Urinary bladder (tissue), 4 donors: ENCODE measurements around the gene SREBF2. TPM values are rescaled to one million over a fixed set of nuclear protein-coding genes. Genes with fewer than 3 reads are reported as not detected.

Source experiments
- DNase-seq: peaks from one replicate; pipeline ENCODE4 v3.0.0-alpha.2; 2015; ENCODE audit errors: extremely low spot score
- H3K27ac ChIP-seq: one replicate; pipeline ENCODE4 v1.5.1; 2013; ENCODE audit warnings: low read depth, mild to moderate bottlenecking, moderate library complexity
- H3K36me3 ChIP-seq: one replicate; pipeline ENCODE4 v1.6.1; 2013; ENCODE audit warnings: mild to moderate bottlenecking, moderate library complexity; ENCODE audit not compliant: insufficient read depth
- H3K4me1 ChIP-seq: one replicate; pipeline ENCODE4 v1.6.1; 2013; ENCODE audit warnings: mild to moderate bottlenecking, moderate library complexity; ENCODE audit not compliant: insufficient read depth
- H3K4me3 ChIP-seq: one replicate; pipeline ENCODE4 v1.5.1; 2013; ENCODE audit warnings: low read depth, low read length
- WGBS: extraction: QIAGEN DNeasy Blood & Tissue Kit; methylation state at CpG from one replicate; pipeline ENCODE4 v1.1.7; 2013; 5-methylcytosine and 5-hydroxymethylcytosine counted together
- polyA plus RNA-seq: library from polyadenylated mRNA; stranded (reverse); fragments of 200-250 nt; gene quantifications from one replicate; pipeline ENCODE4 v1.2.3, GENCODE V29; 2013
- total RNA-seq: library from RNA; depleted of rRNA; stranded (reverse); fragments of >200 nt; gene quantifications from one replicate; pipeline ENCODE4 v1.2.3, GENCODE V29; 2014
- donor health status: healthy with polysubstance abuse.
- donor health status: healthy.

The SREBF2 gene
- total and polyA plus RNA-seq, 2 donors, result 49.7 to 51.3 TPM

GRCh38 chr22:41813726-41814410 lies 19.0 kb upstream of the SREBF2 start:
- DNase-seq, result no peak
- WGBS, result 96% methylated on average over 9 of the region's 9 CpGs
- H3K27ac ChIP-seq, result no peak overlapping the region
- no peaks in the 10 kb centered on the region for H3K4me1 ChIP-seq
- H3K4me3 ChIP-seq, result no peak overlapping the region
- no peaks in the 10 kb centered on the region for H3K36me3 ChIP-seq

DNA sequence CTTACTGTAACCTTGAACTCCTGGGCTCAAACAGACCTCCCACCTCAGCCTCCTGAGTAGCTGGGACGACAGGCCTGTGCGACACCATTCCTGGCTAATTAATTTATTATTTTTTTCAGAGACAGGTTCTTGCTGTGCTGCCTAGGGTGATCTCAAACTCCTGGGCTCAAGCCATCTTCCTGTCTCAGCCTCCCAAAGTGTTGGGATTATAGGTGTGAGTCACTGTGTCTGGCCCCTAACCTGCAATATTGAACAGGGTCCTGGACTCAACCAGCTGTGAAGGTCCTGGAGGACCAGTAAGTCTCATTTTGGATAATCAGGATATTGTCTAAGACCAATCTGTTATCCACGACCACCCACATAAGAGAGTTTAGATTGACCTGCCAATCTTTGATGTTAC lies 17.2 kb upstream of the SREBF2 start:
- H3K27ac ChIP-seq, result no peak overlapping the region
- H3K4me1 ChIP-seq, result no peaks in the 10 kb centered on the region
- DNase-seq, result no peak
- H3K4me3 ChIP-seq, result no peak overlapping the region
- WGBS, result 90% methylated on average over 3 of the region's 3 CpGs
- no peaks in the 10 kb centered on the region for H3K36me3 ChIP-seq

GRCh38 chr22:41816241-41816640 lies 16.7 kb upstream of the SREBF2 start:
- WGBS, result 96% methylated on average over 1 of the region's 1 CpG
- Histone ChIP-seq H3K36me3 (no peaks in the 10 kb centered on the region), H3K4me1 (no peaks in the 10 kb centered on the region), H3K27ac (no peak overlapping the region), H3K4me3 (no peak overlapping the region)
- DNase-seq, result no peak

DNA sequence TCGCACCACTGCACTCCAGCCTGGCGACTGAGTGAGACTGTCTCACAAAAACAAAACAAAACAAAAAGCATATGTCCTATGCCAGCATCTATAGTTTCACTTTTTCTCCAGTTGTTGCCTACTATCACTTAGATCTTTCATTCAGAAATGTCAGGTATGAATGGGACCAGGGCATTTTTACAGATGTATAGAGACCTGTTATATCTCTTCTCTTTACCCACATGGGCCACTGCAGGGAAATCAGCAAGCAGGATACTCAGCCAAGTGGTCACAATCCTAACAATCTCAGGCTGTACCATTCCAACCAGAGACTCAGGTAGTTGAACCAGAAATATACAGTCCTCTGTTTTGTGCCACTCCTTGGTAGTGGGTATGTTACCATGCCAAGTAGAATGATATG lies 16.0 kb upstream of the SREBF2 start:
- Histone ChIP-seq H3K4me1 (no peaks in the 10 kb centered on the region), H3K36me3 (no peaks in the 10 kb centered on the region)
- 97% methylated on average over 2 of the region's 2 CpGs for WGBS

DNA sequence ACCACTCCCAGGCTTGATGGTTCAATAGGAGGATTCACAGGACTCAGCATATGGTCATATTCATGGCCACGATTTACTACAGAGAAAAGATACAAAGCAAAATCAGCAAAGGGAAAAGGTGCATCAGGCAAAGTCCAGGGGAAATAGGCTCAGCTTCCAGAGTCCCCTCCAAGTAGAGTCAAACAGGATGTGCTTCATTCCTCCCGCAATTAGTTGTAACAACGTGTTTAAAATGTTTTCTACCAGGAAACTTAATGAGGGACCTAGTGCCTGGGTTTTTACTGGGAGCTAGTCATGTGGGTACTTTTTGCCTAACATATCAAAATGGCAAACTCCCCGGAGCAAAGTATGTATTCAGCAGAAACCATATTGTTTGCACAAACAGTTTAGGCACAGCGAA lies 14.9 kb upstream of the SREBF2 start:
- no peak overlapping the region for H3K27ac ChIP-seq
- WGBS, result 89% methylated on average over 5 of the region's 5 CpGs
- H3K36me3 ChIP-seq, result no peaks in the 10 kb centered on the region
- no peak for DNase-seq
- H3K4me1 ChIP-seq, result no peaks in the 10 kb centered on the region
- no peak overlapping the region for H3K4me3 ChIP-seq

More for the DNA sequence above, 16.0 kb upstream of the SREBF2 start:
- DNase-seq, result no peak
- no peak overlapping the region for H3K27ac ChIP-seq
- no peak overlapping the region for H3K4me3 ChIP-seq

DNA sequence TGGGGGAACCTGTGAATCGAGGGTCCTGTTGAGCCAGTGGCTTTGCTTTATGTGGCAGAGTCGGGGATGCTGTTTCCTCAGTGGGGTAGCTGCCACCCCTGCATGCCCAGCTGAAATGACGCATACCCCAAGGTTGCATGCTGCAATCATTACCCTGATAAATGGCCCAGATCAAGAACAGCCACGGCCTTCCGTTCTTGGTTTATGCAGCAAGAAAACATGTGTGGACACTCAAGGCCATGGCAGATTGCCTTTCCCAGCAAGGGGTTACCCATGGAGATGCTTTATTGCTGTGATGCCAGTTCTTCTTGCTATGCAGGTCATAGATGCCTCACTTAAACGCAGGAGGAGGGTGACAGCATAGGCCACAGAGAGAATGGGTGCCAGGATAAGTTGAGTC lies 14.3 kb upstream of the SREBF2 start:
- H3K36me3 ChIP-seq, result no peaks in the 10 kb centered on the region
- no peak for DNase-seq
- 92% methylated on average over 6 of the region's 6 CpGs for WGBS
- H3K4me1 ChIP-seq, result no peaks in the 10 kb centered on the region
- H3K27ac ChIP-seq, result no peak overlapping the region
- H3K4me3 ChIP-seq, result no peak overlapping the region

DNA sequence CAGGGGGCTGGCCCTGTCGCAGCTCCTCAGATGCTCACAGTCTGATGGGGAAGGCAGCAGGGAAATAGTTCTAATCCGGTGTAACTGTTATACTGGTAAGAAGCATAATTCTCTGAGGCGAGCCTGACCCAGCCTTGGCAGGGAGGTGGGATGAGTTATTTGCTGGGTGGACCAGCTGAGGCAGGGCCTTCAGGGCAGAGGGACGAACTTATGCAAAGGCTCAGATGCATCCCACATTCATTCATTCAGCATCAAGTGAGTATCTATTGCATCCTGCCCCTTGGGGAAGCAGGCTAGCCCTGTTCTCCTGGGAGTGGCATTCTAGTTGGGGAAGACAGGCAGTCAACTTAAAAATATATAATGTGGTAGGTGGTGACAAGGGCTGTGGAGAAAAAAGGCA lies 13.6 kb upstream of the SREBF2 start:
- Histone ChIP-seq H3K27ac (no peak overlapping the region), H3K36me3 (no peaks in the 10 kb centered on the region), H3K4me3 (no peak overlapping the region), H3K4me1 (no peaks in the 10 kb centered on the region)
- DNase-seq, result no peak
- 95% methylated on average over 4 of the region's 4 CpGs for WGBS

GRCh38 chr22:41820447-41820846 lies 12.5 kb upstream of the SREBF2 start:
- 83% methylated on average over 5 of the region's 5 CpGs for WGBS
- DNase-seq, result no peak
- no peak overlapping the region for H3K4me3 ChIP-seq

GRCh38 chr22:41821471-41822316 lies 11.2 kb upstream of the SREBF2 start:
- no peak overlapping the region for H3K27ac ChIP-seq
- no peaks in the 10 kb centered on the region for H3K36me3 ChIP-seq
- H3K4me1 ChIP-seq, result no peaks in the 10 kb centered on the region
- no peak for DNase-seq
- H3K4me3 ChIP-seq, result no peak overlapping the region
- WGBS, result 88% methylated on average over 12 of the region's 12 CpGs

More at GRCh38 chr22:41820447-41820846, 12.5 kb upstream of the SREBF2 start:
- no peak overlapping the region for H3K27ac ChIP-seq
- no peaks in the 10 kb centered on the region for H3K36me3 ChIP-seq
- no peaks in the 10 kb centered on the region for H3K4me1 ChIP-seq

DNA sequence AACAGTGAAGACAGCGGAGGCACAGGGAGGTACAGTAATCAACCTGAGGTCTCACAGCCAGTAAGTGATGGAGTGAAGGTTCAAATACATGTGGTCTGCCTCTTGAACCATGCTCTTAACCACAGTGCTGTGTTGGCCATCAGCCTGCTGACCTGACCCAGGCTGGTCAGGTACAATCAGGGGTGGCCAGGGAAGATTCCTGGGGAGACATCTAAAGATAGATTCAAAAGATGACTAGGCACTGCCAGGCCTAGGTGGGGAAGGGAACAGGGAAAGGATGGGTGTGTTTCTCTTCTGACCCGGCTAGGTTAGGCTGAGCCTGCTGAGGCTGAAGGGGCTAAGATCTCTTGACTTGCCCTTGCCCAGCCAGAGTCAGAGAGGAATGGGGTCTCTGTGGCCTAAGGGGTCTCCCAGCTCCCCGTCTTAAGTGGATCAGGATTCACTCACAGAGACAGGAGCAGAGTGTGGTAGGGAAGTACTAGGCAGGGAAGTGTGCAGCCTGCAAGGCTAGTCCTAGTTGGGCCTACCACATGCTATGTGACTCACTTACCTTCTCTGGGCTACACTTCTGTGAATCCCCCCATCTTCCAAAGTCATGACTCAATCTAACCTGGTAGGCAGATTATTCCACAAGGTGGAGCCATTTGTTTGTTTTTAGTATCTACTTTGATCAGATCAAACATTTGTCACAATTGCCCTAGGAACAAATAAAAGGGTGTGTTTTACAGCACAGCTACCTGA lies 10.4 kb upstream of the SREBF2 start:
- no peaks in the 10 kb centered on the region for H3K4me1 ChIP-seq
- no peak overlapping the region for H3K27ac ChIP-seq
- no peaks in the 10 kb centered on the region for H3K36me3 ChIP-seq
- no peak for DNase-seq
- 90% methylated on average over 3 of the region's 3 CpGs for WGBS
- no peak overlapping the region for H3K4me3 ChIP-seq

GRCh38 chr22:41823797-41824196 lies 9.1 kb upstream of the SREBF2 start:
- H3K27ac ChIP-seq, result no peak overlapping the region
- WGBS, result 89% methylated on average over 6 of the region's 6 CpGs
- no peaks in the 10 kb centered on the region for H3K36me3 ChIP-seq
- no peaks in the 10 kb centered on the region for H3K4me1 ChIP-seq
- no peak overlapping the region for H3K4me3 ChIP-seq
- DNase-seq, result no peak

DNA sequence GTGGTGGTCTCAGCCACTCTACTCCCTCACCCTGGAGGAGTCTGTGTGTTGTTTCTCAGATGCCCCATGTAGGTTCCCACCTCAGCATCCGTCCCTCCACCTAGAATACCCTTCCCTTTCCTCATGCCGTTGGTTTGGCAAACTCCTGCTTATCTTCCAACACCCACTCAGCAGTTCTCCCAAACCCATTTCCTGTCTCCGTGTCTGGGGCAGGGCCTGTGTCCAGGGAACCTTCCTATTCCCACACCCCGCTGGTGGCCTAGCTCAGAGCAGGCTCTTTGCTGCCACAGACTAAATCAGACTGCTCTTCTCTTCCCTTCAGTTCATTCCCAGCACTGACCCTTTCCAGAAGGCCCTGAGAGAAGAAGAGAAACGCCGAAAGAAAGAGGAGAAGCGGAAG lies 7.5 kb upstream of the SREBF2 start:
- Histone ChIP-seq H3K4me1 (no peaks in the 10 kb centered on the region), H3K36me3 (no peaks in the 10 kb centered on the region), H3K4me3 (no peak overlapping the region), H3K27ac (no peak overlapping the region)
- no peak for DNase-seq
- WGBS, result 63% methylated on average over 7 of the region's 7 CpGs

- no peak overlapping the region for H3K4me3 ChIP-seq
- 56% methylated on average over 3 of the region's 3 CpGs for WGBS
- no peak overlapping the region for H3K27ac ChIP-seq
- DNase-seq, result no peak
- H3K36me3 ChIP-seq, result no peaks in the 10 kb centered on the region
- no peaks in the 10 kb centered on the region for H3K4me1 ChIP-seq
Measured at GRCh38 chr22:41826021-41826420, 6.9 kb upstream of the SREBF2 start.
